Thyroid gland (tissue), 4 donors: Measurements from ENCODE around the gene SLC8A2. TPM values are rescaled to one million over a fixed set of nuclear protein-coding genes. Genes with fewer than 3 reads are reported as not detected.

Experiments
- DNase-seq, 2 donors: peaks; one replicate each; pipeline ENCODE4 v3.0.0-alpha.2; 2019
- H3K27ac ChIP-seq, 3 donors: fragments of 200-600 bp; sonication (generic); 1 replicate in 2 of 3; 2 replicates in 1 of 3; pipeline ENCODE4 v1.5.1; 2016 to 2019; ENCODE audit warnings: mild to moderate bottlenecking in 1 of 3, moderate library complexity in 1 of 3
- H3K27me3 ChIP-seq: fragments of 200-600 bp; sonication (generic); one replicate; pipeline ENCODE4 v1.5.1; 2019
- H3K36me3 ChIP-seq, 2 donors: fragments of 200-600 bp; sonication (generic); one replicate each; pipeline ENCODE4 v1.5.1; 2016 to 2019
- H3K4me1 ChIP-seq, 2 donors: fragments of 200-600 bp; sonication (generic); one replicate each; pipeline ENCODE4 v1.5.1; 2017 to 2019
- H3K4me3 ChIP-seq, 3 donors: fragments of 200-600 bp; sonication (generic); replicated peaks in 1 of 3; 1 replicate in 2 of 3; 2 replicates in 1 of 3; pipeline ENCODE4 v1.5.1; 2016; ENCODE audit warnings: mild to moderate bottlenecking in 1 of 3
- H3K9me3 ChIP-seq: fragments of 200-600 bp; sonication (generic); one replicate; pipeline ENCODE4 v1.5.1; 2017
- POLR2A ChIP-seq, 2 donors: fragments of 450-650 bp; IDR thresholded peaks; one replicate each; pipeline ENCODE4 v1.6.1; 2017; ENCODE audit warnings: antibody characterized with exemption in 2 of 2, mild to moderate bottlenecking in 2 of 2, moderate library complexity in 1 of 2
- WGBS, 2 donors: methylation state at CpG; one replicate each; pipeline ENCODE4 v1.1.5; 2017; 5-methylcytosine and 5-hydroxymethylcytosine counted together
- intact Hi-C: fragments of 100-400 bp; cut with DNase I; formaldehyde crosslinking; loops from one replicate; pipeline ENCODE4 v1.15.1; 2023
- total RNA-seq, 4 donors: library from RNA; depleted of rRNA; stranded (reverse); fragments of >200 nt; gene quantifications; one replicate each; pipeline ENCODE4 v1.2.3, GENCODE V29; 2016
- TF ChIP-seq, protein P1 (sequence below), 6 experiments: fragments of 200-600 bp in 3 of 6; fragments of 450-650 bp in 3 of 6; sonication (generic) in 3 of 6; IDR thresholded peaks; one replicate each; pipeline ENCODE4 v1.5.1; 2016 to 2019; ENCODE audit warnings: antibody characterized with exemption in 6 of 6, mild to moderate bottlenecking in 2 of 6, inconsistent platforms in 1 of 6, moderate library complexity in 1 of 6

The SLC8A2 gene
- total RNA-seq, 4 donors from 2014 or later, result 0.29 to 0.59 TPM; not detected in 2

- TF ChIP-seq, protein P1, sequence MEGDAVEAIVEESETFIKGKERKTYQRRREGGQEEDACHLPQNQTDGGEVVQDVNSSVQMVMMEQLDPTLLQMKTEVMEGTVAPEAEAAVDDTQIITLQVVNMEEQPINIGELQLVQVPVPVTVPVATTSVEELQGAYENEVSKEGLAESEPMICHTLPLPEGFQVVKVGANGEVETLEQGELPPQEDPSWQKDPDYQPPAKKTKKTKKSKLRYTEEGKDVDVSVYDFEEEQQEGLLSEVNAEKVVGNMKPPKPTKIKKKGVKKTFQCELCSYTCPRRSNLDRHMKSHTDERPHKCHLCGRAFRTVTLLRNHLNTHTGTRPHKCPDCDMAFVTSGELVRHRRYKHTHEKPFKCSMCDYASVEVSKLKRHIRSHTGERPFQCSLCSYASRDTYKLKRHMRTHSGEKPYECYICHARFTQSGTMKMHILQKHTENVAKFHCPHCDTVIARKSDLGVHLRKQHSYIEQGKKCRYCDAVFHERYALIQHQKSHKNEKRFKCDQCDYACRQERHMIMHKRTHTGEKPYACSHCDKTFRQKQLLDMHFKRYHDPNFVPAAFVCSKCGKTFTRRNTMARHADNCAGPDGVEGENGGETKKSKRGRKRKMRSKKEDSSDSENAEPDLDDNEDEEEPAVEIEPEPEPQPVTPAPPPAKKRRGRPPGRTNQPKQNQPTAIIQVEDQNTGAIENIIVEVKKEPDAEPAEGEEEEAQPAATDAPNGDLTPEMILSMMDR (IDR thresholded peaks at IDR 0.05), result no peak
- no peak for TF ChIP-seq POLR2A (IDR thresholded peaks at IDR 0.05)
- H3K27me3 ChIP-seq, result no peaks in the 10 kb centered on the region
- no peaks in the 10 kb centered on the region for H3K36me3 ChIP-seq
- no peak overlapping the region for H3K27ac ChIP-seq
- H3K9me3 ChIP-seq, result no peaks in the 10 kb centered on the region
- intact Hi-C loops, result no loop called here
- 25 to 34% methylated on average over 14 to 26 of the region's 39 CpGs for WGBS, 2 donors
- DNase-seq, result no peak
- H3K4me1 ChIP-seq, result peaks cover 5 to 18% of the 10 kb centered on the region in 2 donors
- H3K4me3 ChIP-seq, result no peak overlapping the region
Observed at GRCh38 chr19:47479701-47480503, 8.2 kb upstream of the SLC8A2 start.

GRCh38 chr19:47476438-47476972 is 4.8 kb upstream of the SLC8A2 start:
- WGBS, 2 donors, result 83% methylated on average over 15 of the region's 17 CpGs; no CpG with 5 or more reads in 1 of the 2 donors
- peaks cover 2% of the 10 kb centered on the region for H3K27me3 ChIP-seq
- TF ChIP-seq POLR2A (IDR thresholded peaks at IDR 0.05), result no peak
- TF ChIP-seq, protein P1 (IDR thresholded peaks at IDR 0.05), result no peak
- H3K9me3 ChIP-seq, result no peaks in the 10 kb centered on the region
- H3K4me3 ChIP-seq, result no peak overlapping the region
- H3K27ac ChIP-seq, result no peak overlapping the region
- DNase-seq, result no peak
- peaks cover 0 to 14% of the 10 kb centered on the region in 2 donors for H3K4me1 ChIP-seq
- intact Hi-C loops, result no loop called here
- no peaks in the 10 kb centered on the region for H3K36me3 ChIP-seq

DNA sequence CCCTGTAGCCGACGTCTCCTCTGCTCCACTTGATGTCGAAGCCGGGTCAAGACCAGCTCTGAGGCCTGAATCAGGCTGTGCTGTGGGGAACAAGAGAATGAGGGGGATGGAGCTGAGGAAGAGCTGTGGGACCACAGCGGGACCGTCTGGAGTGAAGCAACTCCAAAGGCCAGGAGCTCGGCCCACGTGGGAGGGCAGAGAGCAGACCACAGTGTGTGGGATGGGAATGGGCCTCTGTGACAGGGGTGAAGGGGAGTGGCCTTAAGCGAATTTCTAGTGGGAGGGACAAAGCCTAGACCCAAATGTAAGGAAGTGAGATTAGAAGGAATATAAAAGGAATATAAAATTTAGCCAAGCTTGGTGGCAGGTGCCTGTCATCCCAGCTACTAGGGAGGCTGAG is 3.8 kb upstream of the SLC8A2 start:
- H3K27ac ChIP-seq, result no peak overlapping the region
- WGBS, 2 donors, result 74 to 79% methylated on average over 9 of the region's 9 CpGs
- H3K27me3 ChIP-seq, result peaks cover 11% of the 10 kb centered on the region
- DNase-seq, result no peak
- TF ChIP-seq, protein P1 (IDR thresholded peaks at IDR 0.05), result no peak
- no peaks in the 10 kb centered on the region for H3K36me3 ChIP-seq
- intact Hi-C loops, result no loop called here
- peaks cover 0 to 16% of the 10 kb centered on the region in 2 donors for H3K4me1 ChIP-seq
- H3K9me3 ChIP-seq, result no peaks in the 10 kb centered on the region
- H3K4me3 ChIP-seq, result no peak overlapping the region

- Histone ChIP-seq H3K36me3 (no peaks in the 10 kb centered on the region), H3K27ac (no peak overlapping the region), H3K9me3 (no peaks in the 10 kb centered on the region), H3K4me3 (no peak overlapping the region), H3K4me1 (peaks cover 0 to 7% of the 10 kb centered on the region in 2 donors), H3K27me3 (peaks cover 11% of the 10 kb centered on the region)
- DNase-seq, result no peak
- intact Hi-C loops, result no loop called here
- 66 to 73% methylated on average over 9 to 10 of the region's 10 CpGs for WGBS, 2 donors
- no peak for TF ChIP-seq POLR2A (IDR thresholded peaks at IDR 0.05)
- TF ChIP-seq, protein P1 (IDR thresholded peaks at IDR 0.05), result no peak
Observed at GRCh38 chr19:47473336-47473735, 1.6 kb upstream of the SLC8A2 start.

DNA sequence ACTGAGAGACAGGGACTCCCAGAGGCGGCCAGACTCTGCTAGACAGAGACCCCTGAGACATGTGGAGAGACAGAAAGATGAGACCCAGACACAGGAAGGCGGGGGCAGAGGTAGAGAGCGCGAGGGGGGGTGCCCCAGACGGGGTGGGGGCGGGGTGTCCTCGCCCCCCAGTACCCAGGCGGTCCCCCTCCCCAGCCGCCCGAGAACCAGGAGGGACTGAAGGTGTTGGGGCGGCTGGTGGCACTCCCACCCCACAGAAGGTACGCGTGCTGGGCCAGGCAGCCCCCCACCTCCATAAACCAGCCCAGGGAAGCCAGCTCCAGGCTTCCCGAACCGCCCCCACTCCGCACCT is 336 bp downstream of the SLC8A2 start:
- intact Hi-C loops, result no loop called here
- no peak overlapping the region for H3K27ac ChIP-seq

More for the DNA sequence above, 336 bp downstream of the SLC8A2 start:
- Histone ChIP-seq H3K36me3 (no peaks in the 10 kb centered on the region), H3K4me3 (no peak overlapping the region), H3K4me1 (peaks cover 0 to 7% of the 10 kb centered on the region in 2 donors), H3K27me3 (peaks cover 11% of the 10 kb centered on the region), H3K9me3 (no peaks in the 10 kb centered on the region)
- DNase-seq, result no peak
- WGBS, 2 donors, result 2 to 4% methylated on average over 10 to 11 of the region's 16 CpGs
- TF ChIP-seq, protein P1 (IDR thresholded peaks at IDR 0.05), result no peak
- no peak for TF ChIP-seq POLR2A (IDR thresholded peaks at IDR 0.05)
